ENCODE data around the gene GALNT17. TPM values are rescaled to one million over a fixed set of nuclear protein-coding genes. Genes with fewer than 3 reads are reported as not detected.

GALNT17 gene
- total RNA-seq, 3 donors from 2014 or later, result 0.69 to 17.3 (median 1.6) TPM

- no peak for TF ChIP-seq CTCF (IDR thresholded peaks at IDR 0.05)
- H3K4me1 ChIP-seq (ENCODE audit: low read depth), result no peaks in the 10 kb centered on the region
- DNase-seq (no peak), ATAC-seq (no peak)
- H3K36me3 ChIP-seq (ENCODE audit: low read depth), result no peaks in the 10 kb centered on the region
- no peak overlapping the region for H3K4me3 ChIP-seq
- intact Hi-C loops (cut with DNase I, micrococcal nuclease), result no loop called here
- H3K9me3 ChIP-seq, result peaks cover 61% of the 10 kb centered on the region
These were observed 231.3 kb downstream of the GALNT17 start for GRCh38 chr7:71363223-71363622.

- no peak for DNase-seq
- no peaks in the 10 kb centered on the region for H3K36me3 ChIP-seq (ENCODE audit: low read depth)
- intact Hi-C loops (cut with DNase I, micrococcal nuclease), result no loop called here
- no peak for TF ChIP-seq CTCF (IDR thresholded peaks at IDR 0.05)
- no peak overlapping the region for H3K4me3 ChIP-seq
- H3K9me3 ChIP-seq, result peaks cover 60% of the 10 kb centered on the region
- ATAC-seq, result no peak
- H3K4me1 ChIP-seq (ENCODE audit: low read depth), result no peaks in the 10 kb centered on the region
These were observed 231.7 kb downstream of the GALNT17 start for GRCh38 chr7:71363627-71364026.

GRCh38 chr7:71364551-71364950, 232.6 kb downstream of the GALNT17 start:
- no peaks in the 10 kb centered on the region for H3K36me3 ChIP-seq (ENCODE audit: low read depth)
- intact Hi-C loops (cut with DNase I, micrococcal nuclease), result no loop called here
- H3K4me3 ChIP-seq, result no peak overlapping the region
- H3K4me1 ChIP-seq (ENCODE audit: low read depth), result no peaks in the 10 kb centered on the region
- ATAC-seq (no peak), DNase-seq (no peak)
- peaks cover 59% of the 10 kb centered on the region for H3K9me3 ChIP-seq
- TF ChIP-seq CTCF (IDR thresholded peaks at IDR 0.05), result no peak

GRCh38 chr7:71372991-71373390, 241.0 kb downstream of the GALNT17 start:
- no peak for ATAC-seq
- Histone ChIP-seq H3K36me3 (ENCODE audit: low read depth) (no peaks in the 10 kb centered on the region), H3K4me1 (ENCODE audit: low read depth) (no peaks in the 10 kb centered on the region), H3K9me3 (peaks cover 66% of the 10 kb centered on the region), H3K4me3 (no peak overlapping the region)
- intact Hi-C loops (cut with DNase I, micrococcal nuclease), result loop anchor here in 1 of 2 donors (10.0 kb wide), 1 partner anchor 342 kb away; no protein-coding TSS in a partner anchor
- DNase-seq, result no peak
- TF ChIP-seq CTCF (IDR thresholded peaks at IDR 0.05), result no peak

GRCh38 chr7:71377062-71377461, 245.1 kb downstream of the GALNT17 start:
- ATAC-seq (no peak), DNase-seq (no peak)
- Histone ChIP-seq H3K9me3 (peaks cover 86% of the 10 kb centered on the region), H3K36me3 (ENCODE audit: low read depth) (no peaks in the 10 kb centered on the region), H3K4me3 (no peak overlapping the region), H3K4me1 (ENCODE audit: low read depth) (no peaks in the 10 kb centered on the region)
- TF ChIP-seq CTCF (IDR thresholded peaks at IDR 0.05), result no peak
- intact Hi-C loops (cut with DNase I, micrococcal nuclease), result loop anchor here in 1 of 2 donors (10.0 kb wide), 1 partner anchor 338 kb away; no protein-coding TSS in a partner anchor

GRCh38 chr7:71377469-71377868, 245.5 kb downstream of the GALNT17 start:
- Histone ChIP-seq H3K36me3 (ENCODE audit: low read depth) (no peaks in the 10 kb centered on the region), H3K4me1 (ENCODE audit: low read depth) (no peaks in the 10 kb centered on the region), H3K9me3 (peaks cover 85% of the 10 kb centered on the region), H3K4me3 (no peak overlapping the region)
- TF ChIP-seq CTCF (IDR thresholded peaks at IDR 0.05), result no peak
- intact Hi-C loops (cut with DNase I, micrococcal nuclease), result loop anchor here in 1 of 2 donors (10.0 kb wide), 1 partner anchor 337 kb away; no protein-coding TSS in a partner anchor
- no peak for DNase-seq
- no peak for ATAC-seq
